HG03342 (cell line): ENCODE measurements around the gene ANKRD30B.
"Not testable (repeated sequence)": the region's sequence is repeated elsewhere in the genome, so short reads cannot be mapped to it uniquely, and the experiment has no call there.

Experiments
- ATAC-seq: cut with Tn5 transposase; IDR thresholded peaks from one replicate; pipeline ENCODE4 v1.9.1; 2021; ENCODE audit warnings: mild to moderate bottlenecking, moderate library complexity; ENCODE audit not compliant: unreplicated experiment

The ANKRD30B gene, protein sequence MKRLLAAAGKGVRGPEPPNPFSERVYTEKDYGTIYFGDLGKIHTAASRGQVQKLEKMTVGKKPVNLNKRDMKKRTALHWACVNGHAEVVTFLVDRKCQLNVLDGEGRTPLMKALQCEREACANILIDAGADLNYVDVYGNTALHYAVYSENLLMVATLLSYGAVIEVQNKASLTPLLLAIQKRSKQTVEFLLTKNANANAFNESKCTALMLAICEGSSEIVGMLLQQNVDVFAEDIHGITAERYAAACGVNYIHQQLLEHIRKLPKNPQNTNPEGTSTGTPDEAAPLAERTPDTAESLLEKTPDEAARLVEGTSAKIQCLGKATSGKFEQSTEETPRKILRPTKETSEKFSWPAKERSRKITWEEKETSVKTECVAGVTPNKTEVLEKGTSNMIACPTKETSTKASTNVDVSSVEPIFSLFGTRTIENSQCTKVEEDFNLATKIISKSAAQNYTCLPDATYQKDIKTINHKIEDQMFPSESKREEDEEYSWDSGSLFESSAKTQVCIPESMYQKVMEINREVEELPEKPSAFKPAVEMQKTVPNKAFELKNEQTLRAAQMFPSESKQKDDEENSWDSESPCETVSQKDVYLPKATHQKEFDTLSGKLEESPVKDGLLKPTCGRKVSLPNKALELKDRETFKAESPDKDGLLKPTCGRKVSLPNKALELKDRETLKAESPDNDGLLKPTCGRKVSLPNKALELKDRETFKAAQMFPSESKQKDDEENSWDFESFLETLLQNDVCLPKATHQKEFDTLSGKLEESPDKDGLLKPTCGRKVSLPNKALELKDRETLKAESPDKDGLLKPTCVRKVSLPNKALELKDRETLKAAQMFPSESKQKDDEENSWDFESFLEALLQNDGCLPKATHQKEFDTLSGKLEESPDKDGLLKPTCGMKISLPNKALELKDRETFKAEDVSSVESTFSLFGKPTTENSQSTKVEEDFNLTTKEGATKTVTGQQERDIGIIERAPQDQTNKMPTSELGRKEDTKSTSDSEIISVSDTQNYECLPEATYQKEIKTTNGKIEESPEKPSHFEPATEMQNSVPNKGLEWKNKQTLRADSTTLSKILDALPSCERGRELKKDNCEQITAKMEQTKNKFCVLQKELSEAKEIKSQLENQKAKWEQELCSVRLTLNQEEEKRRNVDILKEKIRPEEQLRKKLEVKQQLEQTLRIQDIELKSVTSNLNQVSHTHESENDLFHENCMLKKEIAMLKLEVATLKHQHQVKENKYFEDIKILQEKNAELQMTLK (N-terminal part only)

DNA sequence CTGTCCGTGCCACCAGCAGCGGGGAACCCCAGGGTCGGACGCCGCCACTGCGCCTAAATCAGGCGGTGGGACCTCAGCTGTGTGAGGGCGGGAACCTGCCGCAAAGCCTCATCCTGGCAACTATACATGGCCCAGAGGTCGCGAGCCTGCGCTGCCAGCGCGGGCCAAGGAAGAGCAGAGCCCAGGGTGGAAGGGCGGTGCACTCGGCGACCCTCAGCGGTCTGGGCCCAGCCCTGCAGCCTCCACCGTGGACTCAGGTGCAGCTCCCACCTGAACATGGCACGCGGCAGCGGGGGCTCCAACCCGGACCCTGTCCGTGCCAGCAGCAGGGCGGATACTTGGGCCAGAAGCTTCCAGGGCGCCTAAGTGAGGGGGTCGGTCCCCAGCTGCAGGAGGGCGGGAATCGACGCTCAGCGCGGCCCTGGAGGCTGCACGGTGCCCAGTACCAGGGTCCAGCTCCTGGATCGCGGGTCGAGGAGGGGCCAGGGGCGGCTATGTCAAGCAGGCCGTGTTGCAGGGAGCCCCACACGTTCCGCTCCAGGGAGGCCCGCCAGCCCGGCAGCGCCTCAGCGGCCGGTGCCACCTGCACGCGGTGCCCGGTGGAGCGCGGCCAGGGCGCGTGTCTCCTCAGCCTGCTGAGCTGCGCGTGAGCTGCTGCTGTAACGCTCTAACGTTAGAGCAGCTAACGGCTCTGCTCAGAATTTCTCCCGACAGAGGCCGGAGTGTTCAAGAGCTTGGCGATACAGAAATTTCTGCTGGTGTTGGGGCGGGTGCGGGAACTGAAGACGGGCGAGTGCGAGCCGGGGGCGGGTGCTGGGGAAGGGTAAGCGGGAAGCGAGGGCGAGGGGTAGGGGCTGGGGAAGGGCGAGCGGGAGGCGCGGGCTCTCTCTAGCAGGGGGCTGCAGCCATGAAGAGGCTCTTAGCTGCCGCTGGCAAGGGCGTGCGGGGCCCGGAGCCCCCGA, at the start of gene ANKRD30B:
ANKRD30B (plus strand) TSS at position 660 of the 962 bp plus-strand sequence; CDS start at position 908, 248 bp downstream.
- no peak for ATAC-seq

GRCh38 chr18:14701286-14702040, 46.5 kb upstream of the ANKRD30B start:
- not testable (repeated sequence) for ATAC-seq

DNA sequence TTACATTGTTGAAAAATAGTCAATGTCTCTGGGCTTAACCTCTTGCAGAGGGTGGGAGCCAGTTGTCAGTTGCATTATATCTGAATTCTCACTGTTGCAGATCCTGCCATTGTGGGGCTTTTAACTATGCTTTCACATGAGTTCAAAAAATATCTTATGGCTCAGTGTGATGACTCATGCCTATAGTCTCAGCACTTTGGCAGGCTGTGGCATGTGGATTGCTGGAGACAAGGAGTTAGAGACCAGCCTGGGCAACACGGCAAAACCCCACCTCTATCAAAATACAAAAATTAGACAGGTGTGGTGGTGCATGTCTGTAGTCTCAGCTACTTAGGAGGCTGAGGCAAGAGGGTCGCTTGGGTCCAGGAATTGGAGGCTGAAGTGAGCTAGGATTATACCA, 38.2 kb upstream of the ANKRD30B start:
- ATAC-seq: not testable (repeated sequence)

DNA sequence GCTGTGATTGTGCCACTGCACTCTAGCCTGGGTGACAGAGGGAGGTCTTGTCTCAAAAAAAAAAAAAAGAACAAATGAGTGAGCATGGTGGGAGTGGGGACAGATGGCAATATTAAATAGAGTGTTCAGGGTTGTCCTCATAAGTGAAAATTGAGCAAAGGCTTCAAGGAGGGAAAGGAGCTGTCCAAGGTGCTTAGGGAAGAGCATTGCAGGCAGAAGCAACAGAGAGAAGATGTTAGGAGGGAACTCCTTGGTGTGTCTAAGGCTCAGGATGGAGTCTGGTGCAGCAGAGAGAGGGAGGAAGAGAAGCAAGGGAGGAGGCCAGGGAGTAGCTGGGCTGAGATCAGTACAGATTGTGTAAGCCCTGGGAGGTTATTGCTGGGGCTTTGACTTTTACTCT, 26.4 kb upstream of the ANKRD30B start:
- not testable (repeated sequence) for ATAC-seq

DNA sequence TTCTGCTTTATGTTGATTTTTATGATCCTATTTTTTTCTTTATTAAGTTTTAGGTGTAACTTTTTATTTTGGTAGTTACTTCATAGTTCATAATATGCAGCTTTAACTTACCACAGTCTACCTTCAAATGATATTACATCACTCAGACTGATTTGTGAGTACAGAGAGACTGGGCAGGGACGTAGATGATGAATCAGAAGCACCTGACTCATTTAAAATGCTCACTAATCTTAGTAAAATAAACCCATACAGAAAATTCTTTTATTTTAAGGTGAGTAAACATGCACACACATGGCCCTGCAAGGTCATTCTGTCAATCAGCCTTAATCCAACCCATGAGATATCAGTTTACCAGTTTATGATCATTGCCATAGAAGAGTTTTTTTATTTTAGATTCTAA, 8.9 kb upstream of the ANKRD30B start:
- not testable (repeated sequence) for ATAC-seq

- ATAC-seq: no peak
Observed at GRCh38 chr18:14746897-14747296, 1.1 kb upstream of the ANKRD30B start.

DNA sequence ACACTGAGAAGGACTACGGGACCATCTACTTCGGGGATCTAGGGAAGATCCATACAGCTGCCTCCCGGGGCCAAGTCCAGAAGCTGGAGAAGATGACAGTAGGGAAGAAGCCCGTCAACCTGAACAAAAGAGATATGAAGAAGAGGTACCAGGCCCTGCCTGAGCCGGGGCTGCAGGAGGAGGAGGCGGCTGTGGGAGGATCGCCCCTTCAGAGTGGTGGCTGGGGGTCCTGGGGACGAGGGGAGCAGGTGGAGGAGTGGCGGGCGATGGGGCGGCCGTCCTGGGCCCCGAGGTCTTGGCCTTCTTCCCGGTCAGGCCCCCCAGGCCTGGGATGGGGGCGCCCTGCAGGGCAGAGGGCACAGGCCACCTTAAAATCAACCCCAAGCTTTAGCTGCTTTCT, 524 bp downstream of the ANKRD30B start:
- no peak for ATAC-seq

- ATAC-seq: not testable (repeated sequence)
Observed at GRCh38 chr18:14763566-14763965, 15.6 kb downstream of the ANKRD30B start.

GRCh38 chr18:14767474-14767873, 19.5 kb downstream of the ANKRD30B start:
- ATAC-seq: no peak

DNA sequence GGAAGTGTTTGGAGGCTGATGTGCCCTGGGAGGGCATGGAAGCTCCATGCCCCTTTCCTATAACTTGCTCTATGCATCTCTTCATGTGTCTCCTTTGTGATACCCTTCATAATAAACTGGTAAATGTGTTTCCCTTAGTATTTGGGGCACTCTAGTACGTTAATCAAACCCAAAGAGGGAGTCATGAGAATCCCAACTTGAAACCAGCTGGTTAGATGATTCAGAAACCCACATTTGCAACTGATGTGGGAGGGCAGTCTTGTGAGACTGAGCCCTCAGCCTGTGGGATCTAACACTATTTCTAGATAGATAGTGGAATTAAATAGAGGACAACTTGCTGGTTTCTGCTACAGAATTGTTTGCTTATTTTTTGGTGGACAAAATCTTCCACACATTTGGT, 20.3 kb downstream of the ANKRD30B start:
- ATAC-seq: no peak

GRCh38 chr18:14769381-14769780, 21.4 kb downstream of the ANKRD30B start:
- ATAC-seq: no peak

DNA sequence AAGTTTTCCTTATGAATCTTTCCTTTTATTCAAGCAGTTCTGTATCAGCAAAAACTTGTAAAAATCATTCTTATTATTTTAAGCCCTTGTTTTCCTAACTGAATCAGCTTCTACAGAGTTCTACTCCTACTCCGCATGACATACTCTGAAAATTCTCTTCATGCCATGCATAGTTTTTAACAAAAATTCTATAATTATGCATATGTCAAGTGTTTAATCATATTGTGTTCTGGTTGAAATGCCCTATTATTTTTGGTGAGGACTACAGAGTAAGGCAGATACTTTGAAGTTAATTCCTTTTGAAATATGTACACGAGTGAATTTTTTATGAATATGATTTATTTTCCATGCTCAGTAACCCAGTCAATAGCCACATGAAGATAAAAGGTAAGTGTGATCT, 28.8 kb downstream of the ANKRD30B start:
- ATAC-seq: no peak

- ATAC-seq: no peak
Observed at GRCh38 chr18:14781671-14782070, 33.7 kb downstream of the ANKRD30B start.

DNA sequence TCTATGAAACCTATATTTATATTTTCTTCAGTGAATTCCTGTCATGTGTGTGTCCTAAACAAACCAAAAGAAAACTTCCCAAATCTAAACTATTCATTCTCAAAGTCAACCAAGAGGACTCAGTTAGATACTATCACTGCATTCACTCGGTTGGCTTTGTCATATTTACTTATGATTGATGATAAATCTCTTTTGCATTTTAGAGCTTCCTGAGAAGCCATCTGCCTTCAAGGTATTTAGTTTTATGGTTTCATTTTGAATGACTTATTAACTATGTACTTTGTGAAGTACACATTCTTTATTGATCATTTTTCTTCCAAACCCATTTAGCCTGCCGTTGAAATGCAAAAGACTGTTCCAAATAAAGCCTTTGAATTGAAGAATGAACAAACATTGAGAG, 36.2 kb downstream of the ANKRD30B start:
- no peak for ATAC-seq

- ATAC-seq: not testable (repeated sequence)
Observed at GRCh38 chr18:14796876-14797275, 48.9 kb downstream of the ANKRD30B start.

- not testable (repeated sequence) for ATAC-seq
Observed at GRCh38 chr18:14797969-14798764, 50.2 kb downstream of the ANKRD30B start.

GRCh38 chr18:14811081-14811480, 63.1 kb downstream of the ANKRD30B start:
- ATAC-seq: not testable (repeated sequence)

DNA sequence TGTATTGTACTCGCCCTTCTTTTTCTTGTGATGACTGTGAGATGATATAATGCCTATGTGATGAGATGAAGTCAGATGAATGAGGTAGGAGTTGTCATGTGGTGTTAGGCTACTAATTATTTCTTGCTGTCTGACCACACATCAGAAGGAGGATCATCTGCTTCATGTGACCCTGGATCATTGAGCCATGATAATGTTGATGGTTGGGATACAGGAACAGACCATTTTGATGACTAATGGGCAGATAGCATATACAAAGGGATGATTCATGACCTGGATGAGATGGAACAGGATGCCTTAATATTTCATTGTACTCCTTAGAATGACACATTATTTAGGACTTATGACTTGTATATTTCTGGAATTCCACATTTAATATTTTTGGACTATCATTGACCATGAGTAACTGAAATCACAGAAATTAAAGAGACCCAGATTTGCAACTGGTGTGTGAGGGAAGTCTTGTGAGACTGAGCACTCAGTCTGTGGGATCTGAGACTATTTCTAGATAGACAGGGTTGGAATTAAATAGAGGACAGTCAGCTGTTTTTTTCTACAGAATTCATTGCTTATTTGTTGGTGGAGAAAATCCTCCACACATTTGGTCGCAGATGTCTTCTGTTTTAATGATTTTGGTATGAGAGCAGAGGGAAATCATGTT, 79.1 kb downstream of the ANKRD30B start:
- ATAC-seq: not testable (repeated sequence)
